H1 (cell line): ENCODE results near the gene FOXC2. TPM values are rescaled to one million over a fixed set of nuclear protein-coding genes. Genes with fewer than 3 reads are reported as not detected.

Experiments used
- ATF3 ChIP-seq: IDR thresholded peaks from 2 replicates; pipeline ENCODE4 v1.6.1; 2011; ENCODE audit warnings: low read depth, mild to moderate bottlenecking, low read length; ENCODE audit not compliant: insufficient read depth
- BRCA1 ChIP-seq: IDR thresholded peaks from 2 replicates; pipeline ENCODE4 v1.6.1; 2012; ENCODE audit warnings: low read depth, low read length, improper control_type of control experiment
- CBX5 ChIP-seq: fragments of 300-800, 300-1000 bp; sonication (generic); IDR thresholded peaks from 2 replicates; pipeline ENCODE4 v1.7.1; 2016; ENCODE audit warnings: antibody characterized with exemption, low read length, low read depth
- CREB1 ChIP-seq: IDR thresholded peaks from 2 replicates; pipeline ENCODE4 v1.6.1; 2012; ENCODE audit warnings: inconsistent platforms
- CTBP2 ChIP-seq: IDR thresholded peaks from 2 replicates; pipeline ENCODE4 v1.7.0; 2011; ENCODE audit warnings: borderline replicate concordance, mild to moderate bottlenecking, moderate library complexity, mixed read lengths, low read length; ENCODE audit not compliant: insufficient read depth, insufficient read length
- CTCF ChIP-seq, 3 experiments: IDR thresholded peaks; 1 replicate in 2 of 3; 2 replicates in 1 of 3; pipeline versions ENCODE4 v1.5.1 to v1.6.1; 2011; ENCODE audit warnings: low read length in 3 of 3, mild to moderate bottlenecking in 3 of 3, inconsistent platforms in 2 of 3, low read depth in 1 of 3, moderate library complexity in 1 of 3; ENCODE audit not compliant: insufficient read depth in 1 of 3; ENCODE audit errors: control extremely low read depth in 1 of 3
- E2F6 ChIP-seq: IDR thresholded peaks from 2 replicates; pipeline ENCODE4 v1.6.1; 2012; ENCODE audit warnings: inconsistent platforms
- GABPA ChIP-seq: IDR thresholded peaks from 2 replicates; pipeline ENCODE4 v1.6.1; 2011; ENCODE audit warnings: mild to moderate bottlenecking, low read length, moderate library complexity, borderline replicate concordance; ENCODE audit not compliant: insufficient read depth
- KDM1A ChIP-seq: fragments of 200-600, 300-600 bp; sonication (generic); IDR thresholded peaks from 2 replicates; pipeline ENCODE4 v1.7.1; 2016; ENCODE audit warnings: mild to moderate bottlenecking, low read length, borderline replicate concordance
- KDM5A ChIP-seq: fragments of 200-600 bp; IDR thresholded peaks from 2 replicates; pipeline ENCODE4 v1.7.1; 2012; ENCODE audit warnings: mild to moderate bottlenecking, low read length, inconsistent platforms, mixed read lengths
- MAX ChIP-seq: IDR thresholded peaks from 2 replicates; pipeline ENCODE4 v1.6.1; 2012; ENCODE audit warnings: inconsistent platforms
- NANOG ChIP-seq: IDR thresholded peaks from 2 replicates; pipeline ENCODE4 v1.6.1; 2011; ENCODE audit warnings: low read length, low read depth, mild to moderate bottlenecking, inconsistent platforms; ENCODE audit not compliant: insufficient read depth, poor library complexity, severe bottlenecking
- PHF8 ChIP-seq: fragments of 200-600 bp; sonication (generic); conservative IDR thresholded peaks from 2 replicates; pipeline ENCODE4 v1.7.1; 2012; ENCODE audit warnings: low read depth, mild to moderate bottlenecking, inconsistent platforms, low read length, moderate library complexity
- POLR2A ChIP-seq, 2 experiments: IDR thresholded peaks; 1 replicate in 1 of 2; 2 replicates in 1 of 2; pipeline ENCODE4 v1.6.1; 2011; ENCODE audit warnings: low read depth in 2 of 2, low read length in 2 of 2, mild to moderate bottlenecking in 2 of 2; ENCODE audit errors: control extremely low read depth in 1 of 2
- SRF ChIP-seq: IDR thresholded peaks from 2 replicates; pipeline ENCODE4 v1.6.1; 2011; ENCODE audit warnings: mild to moderate bottlenecking, low read depth, low read length, moderate library complexity
- TAF1 ChIP-seq: IDR thresholded peaks from 2 replicates; pipeline ENCODE4 v1.6.1; 2011; ENCODE audit warnings: mild to moderate bottlenecking, low read depth, low read length
- TAF7 ChIP-seq: optimal IDR thresholded peaks from 2 replicates; pipeline ENCODE3; 2011; ENCODE audit warnings: low read depth, mild to moderate bottlenecking, inconsistent platforms, low read length, moderate library complexity, borderline replicate concordance
- TBP ChIP-seq: IDR thresholded peaks from 2 replicates; pipeline ENCODE4 v1.6.1; 2011; ENCODE audit warnings: low read depth, low read length, improper control_type of control experiment
- polyA plus RNA-seq, 7 experiments: library from polyadenylated mRNA; depleted of rRNA in 3 of 7; stranded (reverse) in 5 of 7; unstranded in 2 of 7; fragments of >200 nt in 5 of 7; fragments of 200-250 nt in 2 of 7; gene quantifications; 1 replicate in 5 of 7; 2 replicates in 1 of 7; 4 replicates in 1 of 7; pipeline versions ENCODE4 v1.2.1 to v1.2.3, GENCODE V29; 2011 to 2013; ENCODE audit warnings: missing spikeins in 2 of 7, mixed read lengths in 2 of 7
- total RNA-seq: library from RNA; stranded (reverse); fragmentation: NEBNext Ultra II Directional; extraction: Animal tissue kit (Norgen Biotek cat#: 25700); gene quantifications from 2 replicates; pipeline ENCODE4 v1.2.1, GENCODE V29; 2021

Gene FOXC2
- total and polyA plus RNA-seq, 2 of the 8 experiments (the other 6 are each of a cell fraction or from before 2014, with no cell fraction given), result 0.09 TPM; not detected in 1

- TF ChIP-seq MAX, result peak; percentile 81
- TF ChIP-seq CTBP2, result peak; percentile 46
- peak; percentile 77 for TF ChIP-seq E2F6
- TF ChIP-seq TAF1, result peak; percentile 84
- peak; percentile 97 for TF ChIP-seq ATF3
- peak; percentile 59 for TF ChIP-seq TBP
- peak; percentile 100 for TF ChIP-seq CREB1
- TF ChIP-seq CBX5, result no peak
- peak; percentile 89 for TF ChIP-seq SRF
- TF ChIP-seq POLR2A (IDR thresholded peaks at IDR 0.05; ENCODE audit: control extremely low read depth in 1 of 2, low read depth in 2 of 2, low read length in 2 of 2), result peak; percentile 52 to 76
- TF ChIP-seq NANOG, result no peak
- TF ChIP-seq GABPA, result no peak
- TF ChIP-seq PHF8, result peak; percentile 83
- no peak for TF ChIP-seq TAF7
- TF ChIP-seq KDM5A, result peak; percentile 49
- TF ChIP-seq BRCA1, result no peak
- no peak for TF ChIP-seq CTCF (IDR thresholded peaks at IDR 0.05; ENCODE audit: control extremely low read depth in 1 of 3, insufficient read depth in 1 of 3, low read depth in 1 of 3, low read length in 3 of 3)
- 0 out of 2 replicates have a peak, but pooled peaks have one; percentile 9 for TF ChIP-seq KDM1A
These were observed 11.5 kb upstream of the FOXC2 start, which contains the start of gene MTHFSD (continued) for GRCh38 chr16:86554917-86555703.
